HG02981 (cell line): ENCODE measurements around the gene MEN1.
"Not testable (repeated sequence)": the region's sequence is repeated elsewhere in the genome, so short reads cannot be mapped to it uniquely, and the experiment has no call there.

Experiments
- ATAC-seq: cut with Tn5 transposase; IDR thresholded peaks from one replicate; pipeline ENCODE4 v1.9.1; 2021; ENCODE audit warnings: mild to moderate bottlenecking, moderate library complexity; ENCODE audit not compliant: unreplicated experiment

MEN1 gene

GRCh38 chr11:64834031-64834722 is 23.8 kb upstream of the MEN1 start:
- no peak for ATAC-seq

GRCh38 chr11:64833509-64833908 is 23.2 kb upstream of the MEN1 start:
- ATAC-seq = no peak

- ATAC-seq = no peak
These were observed 22.8 kb upstream of the MEN1 start for GRCh38 chr11:64833198-64833502.

GRCh38 chr11:64832467-64833197 is 22.3 kb upstream of the MEN1 start:
- ATAC-seq = no peak

GRCh38 chr11:64831411-64831891 is 21.1 kb upstream of the MEN1 start:
- no peak for ATAC-seq

- no peak for ATAC-seq
These were observed 19.3 kb upstream of the MEN1 start for GRCh38 chr11:64829536-64830251.

- ATAC-seq = no peak
These were observed 17.1 kb upstream of the MEN1 start for GRCh38 chr11:64827451-64827839.

- ATAC-seq = no peak
These were observed 16.5 kb upstream of the MEN1 start for GRCh38 chr11:64826578-64827450.

- no peak for ATAC-seq
These were observed 15.7 kb upstream of the MEN1 start for GRCh38 chr11:64826062-64826461.

- no peak for ATAC-seq
These were observed 13.3 kb upstream of the MEN1 start for GRCh38 chr11:64823568-64824119.

GRCh38 chr11:64817476-64817875 is 7.1 kb upstream of the MEN1 start:
- ATAC-seq = no peak

GRCh38 chr11:64815433-64815832 is 5.1 kb upstream of the MEN1 start:
- ATAC-seq = not testable (repeated sequence)

- ATAC-seq = peak; percentile 60
These were observed 4.4 kb upstream of the MEN1 start for GRCh38 chr11:64814712-64815187.

GRCh38 chr11:64813826-64814225 is 3.5 kb upstream of the MEN1 start:
- ATAC-seq = no peak

GRCh38 chr11:64810891-64811272 is 531 bp upstream of the MEN1 start:
- ATAC-seq = peak; percentile 4

- ATAC-seq = no peak
These were observed 540 bp downstream of the MEN1 start for GRCh38 chr11:64809781-64810241.

GRCh38 chr11:64805481-64805880 is 4.9 kb downstream of the MEN1 start:
- no peak for ATAC-seq

GRCh38 chr11:64804346-64805210 is 5.8 kb downstream of the MEN1 start:
- no peak for ATAC-seq

GRCh38 chr11:64803846-64804345 is 6.5 kb downstream of the MEN1 start:
- ATAC-seq = no peak
